Immature natural killer cell (primary cell): ENCODE measurements around the gene LTB. TPM values are rescaled to one million over a fixed set of nuclear protein-coding genes. Genes with fewer than 3 reads are reported as not detected.

Experiments used
- DNase-seq, 3 donors: peaks; one replicate each; pipeline ENCODE4 v3.0.0; 2022; ENCODE audit warnings: mixed read lengths in 1 of 3
- H3K27ac Mint-ChIP-seq, 6 donors: one replicate each; pipeline ENCODE4 v1.8.0; 2020; ENCODE audit warnings: mixed read lengths in 6 of 6, mild to moderate bottlenecking in 5 of 6, inconsistent platforms in 4 of 6, moderate library complexity in 3 of 6
- H3K27me3 Mint-ChIP-seq, 3 donors: one replicate each; pipeline ENCODE4 v1.8.0; 2020 to 2021; ENCODE audit warnings: low read depth in 3 of 3, mild to moderate bottlenecking in 3 of 3, mixed read lengths in 3 of 3, moderate library complexity in 3 of 3, inconsistent platforms in 1 of 3
- H3K36me3 Mint-ChIP-seq, 3 donors: one replicate each; pipeline ENCODE4 v1.8.0; 2020; ENCODE audit warnings: mixed read lengths in 3 of 3, inconsistent platforms in 2 of 3, mild to moderate bottlenecking in 2 of 3
- H3K4me1 Mint-ChIP-seq, 2 donors: one replicate each; pipeline ENCODE4 v1.8.0; 2020; ENCODE audit warnings: inconsistent platforms in 2 of 2, mild to moderate bottlenecking in 2 of 2, mixed read lengths in 2 of 2, moderate library complexity in 1 of 2
- H3K4me3 Mint-ChIP-seq, 5 donors: one replicate each; pipeline ENCODE4 v1.8.0; 2020; ENCODE audit warnings: mild to moderate bottlenecking in 5 of 5, mixed read lengths in 5 of 5, inconsistent platforms in 3 of 5, moderate library complexity in 3 of 5
- H3K9me3 Mint-ChIP-seq, 6 donors: one replicate each; pipeline ENCODE4 v1.8.0; 2020; ENCODE audit warnings: mild to moderate bottlenecking in 6 of 6, mixed read lengths in 6 of 6, inconsistent platforms in 4 of 6, moderate library complexity in 3 of 6
- polyA plus RNA-seq, 3 donors: library from polyadenylated mRNA; unstranded; fragments of 300-500 nt; fragmentation: Illumina TruSeq; gene quantifications; one replicate each; pipeline ENCODE4 v1.2.3, GENCODE V29; 2021

The LTB gene
- polyA plus RNA-seq, 3 donors from 2014 or later: 132 to 137 (median 133) TPM

DNA sequence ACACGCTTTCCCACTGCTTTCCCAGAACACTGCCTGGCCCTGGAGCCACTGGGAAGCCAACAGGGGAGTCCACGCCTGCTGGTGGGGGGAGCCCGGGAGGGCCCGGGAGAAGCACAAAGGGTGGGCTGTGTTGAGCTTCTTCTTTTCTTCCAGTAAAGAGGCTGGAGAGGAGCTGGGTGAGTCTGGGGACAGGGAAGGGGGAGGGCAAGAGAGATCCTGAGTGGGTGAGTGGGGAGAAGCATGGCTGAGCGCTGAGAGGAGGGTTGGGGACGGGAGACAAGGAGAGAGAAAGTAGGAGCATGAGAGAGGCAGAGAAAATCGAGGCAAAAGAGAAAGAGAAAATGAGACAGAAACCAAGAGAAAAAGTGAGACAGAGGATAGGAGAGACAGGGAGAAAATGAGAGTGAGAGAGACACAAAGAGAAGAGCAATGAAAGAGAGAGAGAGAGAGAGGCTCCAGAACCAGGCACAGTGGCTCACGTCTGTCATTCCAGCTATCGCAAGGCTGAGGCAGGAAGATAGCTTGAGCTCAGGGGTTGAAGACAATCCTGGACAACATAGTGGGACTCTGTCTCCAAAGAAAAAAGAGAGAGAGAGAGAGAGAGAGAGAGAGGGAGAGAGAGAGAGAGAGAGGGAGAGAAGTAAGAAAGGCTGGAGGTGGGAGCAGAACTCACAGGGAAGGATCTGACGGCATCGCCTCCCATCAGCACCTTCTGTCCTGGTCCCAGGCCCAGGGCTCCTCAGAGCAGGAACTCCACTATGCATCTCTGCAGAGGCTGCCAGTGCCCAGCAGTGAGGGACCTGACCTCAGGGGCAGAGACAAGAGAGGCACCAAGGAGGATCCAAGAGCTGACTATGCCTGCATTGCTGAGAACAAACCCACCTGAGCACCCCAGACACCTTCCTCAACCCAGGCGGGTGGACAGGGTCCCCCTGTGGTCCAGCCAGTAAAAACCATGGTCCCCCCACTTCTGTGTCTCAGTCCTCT is 5.9 kb upstream of the LTB start:
- peaks cover 5 to 18% (median 16%) of the 10 kb centered on the region in 3 donors for H3K36me3 Mint-ChIP-seq
- peaks cover 6 to 12% (median 9%) of the 10 kb centered on the region in 3 donors for H3K27me3 Mint-ChIP-seq
- no peak for DNase-seq

DNA sequence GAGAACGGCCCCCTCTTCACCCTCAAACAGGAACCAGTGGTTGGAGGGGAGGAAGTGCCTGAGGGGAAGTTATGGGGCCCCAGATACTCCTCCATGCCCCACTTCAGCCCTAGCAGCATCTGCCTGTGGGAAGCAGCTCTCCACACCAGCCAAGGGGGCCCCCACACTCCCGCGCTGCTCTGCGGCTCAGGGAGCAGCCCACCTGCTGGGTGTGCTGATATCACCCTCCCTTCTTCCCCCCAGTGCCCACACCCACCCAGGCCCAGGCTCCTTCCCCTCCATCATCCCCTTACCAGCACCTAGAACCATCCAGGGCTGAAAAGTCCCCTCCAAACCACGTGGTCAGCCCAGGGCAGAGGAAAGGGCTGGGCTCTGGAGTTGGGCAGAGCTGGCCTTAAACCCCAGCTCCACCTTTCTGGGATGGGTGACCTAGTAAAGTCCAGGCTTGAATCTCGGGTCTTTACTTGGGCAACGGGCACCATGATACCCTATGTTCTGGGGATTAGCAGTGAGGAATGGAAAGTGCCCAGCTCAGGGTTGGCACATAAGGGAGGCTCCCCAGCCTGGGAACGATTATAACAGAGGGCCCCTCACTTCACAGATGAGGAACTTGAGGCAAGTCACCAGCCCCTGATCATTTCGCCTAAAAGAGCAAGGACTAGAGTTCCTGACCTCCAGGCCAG is 4.5 kb upstream of the LTB start:
- no peaks in the 10 kb centered on the region for H3K9me3 Mint-ChIP-seq
- peaks cover 3 to 5% (median 5%) of the 10 kb centered on the region in 3 donors for H3K27me3 Mint-ChIP-seq
- peaks cover 80 to 85% of the 10 kb centered on the region in 2 donors for H3K4me1 Mint-ChIP-seq
- H3K36me3 Mint-ChIP-seq: peaks cover 8 to 24% (median 19%) of the 10 kb centered on the region in 3 donors
- peak overlapping the region; percentile 88 to 94 (median 91) for H3K27ac Mint-ChIP-seq
- peak overlapping the region; percentile 61 to 86 (median 73) for H3K4me3 Mint-ChIP-seq
- DNase-seq: peak in 1 of 3 donors; percentile 34

More for the DNA sequence above, 5.9 kb upstream of the LTB start:
- H3K4me3 Mint-ChIP-seq: peak overlapping the region; percentile 56 to 83 (median 80)
- peak overlapping the region; percentile 89 to 91 (median 91) for H3K27ac Mint-ChIP-seq
- peaks cover 80 to 85% of the 10 kb centered on the region in 2 donors for H3K4me1 Mint-ChIP-seq
- H3K9me3 Mint-ChIP-seq: no peaks in the 10 kb centered on the region

DNA sequence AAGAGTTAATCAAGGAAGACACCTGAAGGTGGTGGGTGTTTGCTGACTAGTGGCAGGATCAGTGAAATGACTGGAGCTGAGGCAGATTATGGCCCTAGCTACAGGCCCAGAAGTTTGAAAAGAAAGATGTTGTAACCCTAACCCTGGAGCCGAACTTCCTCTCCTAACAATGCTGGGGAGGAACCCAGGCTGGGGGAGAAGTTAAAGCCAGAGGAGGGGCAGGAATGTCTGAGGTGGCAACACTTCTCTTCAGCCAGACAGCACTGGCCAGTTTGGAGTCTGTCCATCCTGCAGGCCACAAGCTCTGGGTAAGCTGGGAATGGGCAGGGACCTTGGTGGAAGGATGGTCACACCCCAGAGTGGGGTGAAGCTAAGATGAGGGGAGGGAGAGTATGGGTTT is 3.8 kb upstream of the LTB start, which contains the start of gene LST1:
TSS of gene LST1 (plus strand) at position 270 of the 400 bp plus-strand sequence. CDS start 1,023 bp downstream, outside the sequence.
- DNase-seq: no peak
- Mint-ChIP-seq H3K36me3 (peaks cover 9 to 25% (median 23%) of the 10 kb centered on the region in 3 donors), H3K27me3 (peaks cover 3 to 5% (median 5%) of the 10 kb centered on the region in 3 donors), H3K4me1 (peaks cover 80 to 84% of the 10 kb centered on the region in 2 donors), H3K27ac (peak within 1 kb of the TSS; percentile 88 to 94 (median 91)), H3K9me3 (no peaks in the 10 kb centered on the region), H3K4me3 (peak within 1 kb of the TSS; percentile 61 to 86 (median 73))

DNA sequence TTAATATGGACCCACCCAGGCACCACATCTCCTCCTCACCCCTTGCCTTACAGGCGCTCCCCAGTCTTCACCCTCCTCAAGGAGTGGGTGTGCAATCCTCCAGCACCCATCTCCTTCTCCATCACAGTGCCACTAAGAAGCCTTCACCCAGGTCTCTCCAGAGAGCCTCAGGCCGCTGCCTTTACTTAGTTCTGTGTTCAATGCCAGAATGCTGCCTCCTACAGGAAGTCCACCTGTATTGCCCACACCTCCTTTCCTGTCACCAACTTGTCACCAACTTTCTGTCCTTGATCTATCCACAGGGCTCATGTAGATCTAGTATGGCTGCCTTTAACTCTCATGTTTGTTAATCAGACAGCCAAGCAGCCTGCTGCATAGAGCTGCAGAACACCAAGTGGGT is 3.3 kb upstream of the LTB start:
- DNase-seq: peak in 1 of 3 donors; percentile 50
- peak overlapping the region; percentile 88 to 94 (median 91) for H3K27ac Mint-ChIP-seq
- H3K36me3 Mint-ChIP-seq: peaks cover 9 to 25% (median 22%) of the 10 kb centered on the region in 3 donors
- peak overlapping the region; percentile 61 to 86 (median 73) for H3K4me3 Mint-ChIP-seq
- peaks cover 78 to 83% of the 10 kb centered on the region in 2 donors for H3K4me1 Mint-ChIP-seq
- peaks cover 4 to 5% (median 5%) of the 10 kb centered on the region in 3 donors for H3K27me3 Mint-ChIP-seq
- no peaks in the 10 kb centered on the region for H3K9me3 Mint-ChIP-seq

DNA sequence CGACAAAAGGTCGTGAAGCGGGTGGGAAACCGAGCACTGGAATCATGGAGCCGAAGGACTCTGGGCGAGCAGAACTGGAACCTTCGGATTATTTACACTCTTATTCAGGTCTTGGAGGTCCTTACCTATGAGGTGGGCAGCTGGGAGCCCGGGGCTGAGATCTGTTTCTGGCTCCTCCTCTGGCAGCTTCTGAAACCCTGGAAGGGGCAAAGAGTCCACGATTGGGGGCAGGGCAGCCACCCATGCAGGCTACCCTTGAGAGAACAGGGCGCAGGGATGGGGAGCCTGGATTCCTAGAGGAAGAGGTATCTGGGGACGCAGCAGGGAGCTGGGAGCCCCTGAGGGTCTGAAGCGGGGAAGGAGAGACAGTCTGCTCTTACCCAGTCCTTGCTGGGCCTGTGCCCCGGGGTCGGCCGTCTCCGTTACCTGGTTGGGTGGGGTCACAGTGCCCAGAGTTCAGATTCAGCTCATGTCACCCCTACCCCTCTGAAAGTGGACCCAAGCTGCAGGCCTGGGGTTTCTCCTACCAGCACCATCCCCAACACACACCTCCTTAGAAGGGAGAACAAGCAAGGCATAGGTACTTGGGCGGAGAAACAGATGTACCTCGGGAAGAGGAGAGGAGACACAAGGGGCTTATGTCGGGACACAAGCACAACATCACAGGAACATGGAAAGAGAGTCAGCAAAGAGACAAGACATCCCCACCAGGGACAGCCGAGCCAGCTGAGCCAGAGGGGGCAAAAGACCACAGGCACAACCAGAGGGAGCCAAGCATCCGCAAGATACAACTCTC is 592 bp downstream of the LTB start:
- peak in 1 of 3 donors; percentile 27 for DNase-seq
- H3K9me3 Mint-ChIP-seq: no peaks in the 10 kb centered on the region
- H3K36me3 Mint-ChIP-seq: peaks cover 4 to 14% (median 13%) of the 10 kb centered on the region in 3 donors
- H3K27ac Mint-ChIP-seq: peak overlapping the region; percentile 89 to 99 (median 96)
- H3K27me3 Mint-ChIP-seq: peaks cover 2 to 8% (median 3%) of the 10 kb centered on the region in 3 donors
- H3K4me3 Mint-ChIP-seq: peak overlapping the region; percentile 96 to 100 (median 99)
- H3K4me1 Mint-ChIP-seq: peaks cover 77 to 82% of the 10 kb centered on the region in 2 donors

DNA sequence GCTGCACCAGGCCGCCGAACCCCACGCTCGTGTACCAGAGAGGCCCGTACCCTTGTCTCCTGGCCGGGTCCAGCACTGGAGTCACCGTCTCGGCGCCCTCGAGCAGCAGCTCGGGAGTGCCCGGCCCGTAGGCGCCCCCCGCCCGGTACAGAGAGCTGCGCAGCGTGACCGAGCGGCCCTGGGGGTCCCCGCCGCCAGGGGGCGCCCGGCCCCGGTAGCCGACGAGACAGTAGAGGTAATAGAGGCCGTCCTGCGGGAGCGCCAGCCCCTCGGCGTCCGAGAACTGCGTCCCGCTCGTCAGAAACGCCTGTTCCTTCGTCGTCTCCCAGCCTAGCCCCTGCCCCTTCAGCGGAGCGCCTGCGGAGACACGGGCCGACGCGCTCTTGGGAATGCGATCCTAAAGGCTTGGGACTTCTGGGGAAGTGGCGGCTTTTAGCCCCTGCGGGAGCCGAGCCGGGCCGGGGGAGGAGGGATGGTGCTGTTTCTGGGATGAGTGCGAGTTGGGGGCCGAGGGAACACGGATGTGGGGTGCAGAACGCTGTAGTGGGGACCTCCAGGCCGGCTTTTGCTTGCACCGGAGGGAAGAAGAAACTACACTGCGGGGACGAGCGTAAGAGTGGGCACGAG is 1.3 kb downstream of the LTB start:
- H3K27ac Mint-ChIP-seq: peak overlapping the region; percentile 89 to 99 (median 96)
- peak; percentile 90 to 91 (median 91) for DNase-seq
- H3K4me1 Mint-ChIP-seq: peaks cover 77 to 82% of the 10 kb centered on the region in 2 donors
- H3K36me3 Mint-ChIP-seq: peaks cover 10 to 14% (median 14%) of the 10 kb centered on the region in 3 donors
- peaks cover 2 to 8% (median 6%) of the 10 kb centered on the region in 3 donors for H3K27me3 Mint-ChIP-seq
- no peaks in the 10 kb centered on the region for H3K9me3 Mint-ChIP-seq
- H3K4me3 Mint-ChIP-seq: peak overlapping the region; percentile 96 to 100 (median 99)

DNA sequence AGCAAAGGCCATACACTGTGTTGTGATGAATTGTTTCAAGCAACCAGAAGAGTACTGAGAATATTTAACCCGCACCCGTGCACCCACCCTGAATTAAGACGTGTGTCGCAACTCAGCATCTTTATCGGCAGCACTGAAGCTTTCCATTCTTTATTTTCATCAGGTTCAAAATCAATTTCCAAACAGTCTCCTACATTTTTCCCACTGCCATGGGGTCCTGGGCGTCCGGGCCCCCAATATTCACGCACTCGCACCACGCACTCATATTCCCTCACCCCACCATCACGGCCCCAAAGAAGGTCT is 1.8 kb downstream of the LTB start:
- H3K9me3 Mint-ChIP-seq: no peaks in the 10 kb centered on the region

DNA sequence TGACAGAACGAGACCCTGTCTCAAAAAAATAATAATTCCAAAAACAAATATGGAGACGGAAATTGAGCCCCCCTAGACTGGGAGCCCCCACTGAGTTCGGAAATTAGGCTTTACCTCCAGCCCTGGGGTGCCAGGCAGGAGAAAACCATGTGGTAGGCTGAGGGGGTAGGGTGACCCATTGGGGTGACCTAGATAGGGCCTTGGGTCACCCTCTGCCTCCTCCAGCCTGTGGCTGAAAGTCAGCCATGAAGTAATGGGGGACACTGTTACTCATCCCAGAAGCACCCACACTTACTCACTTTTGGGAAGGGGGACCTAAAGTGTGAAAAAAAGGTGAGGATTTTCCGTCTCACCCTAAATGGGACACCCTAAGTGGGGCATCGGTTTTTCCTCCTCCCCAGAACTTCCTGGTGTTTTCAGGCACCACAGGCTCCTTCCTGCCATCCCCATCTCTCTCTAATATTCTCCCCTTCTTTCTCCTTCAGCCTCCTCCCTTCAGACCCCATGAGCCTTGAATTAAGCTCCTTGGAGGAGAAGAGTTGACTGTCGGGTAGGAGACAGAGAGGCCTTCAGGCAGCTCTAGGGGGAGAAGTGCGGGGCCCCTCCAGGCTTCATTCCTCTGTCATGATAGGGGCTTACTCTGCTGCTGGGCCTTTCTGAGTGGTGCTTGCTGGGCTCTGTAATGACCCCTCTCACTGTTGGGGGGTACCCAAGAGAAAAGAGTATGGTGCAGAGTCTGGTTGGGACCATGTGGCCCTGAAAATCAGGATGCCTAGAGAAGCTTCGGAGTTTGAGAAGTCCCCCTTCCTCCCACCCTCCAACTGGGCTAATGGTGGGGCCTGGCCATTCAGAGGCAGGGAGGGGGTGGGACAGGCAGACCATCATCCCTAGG is 2.4 kb downstream of the LTB start:
- no peaks in the 10 kb centered on the region for H3K9me3 Mint-ChIP-seq
- H3K36me3 Mint-ChIP-seq: peaks cover 10 to 14% (median 10%) of the 10 kb centered on the region in 3 donors
- DNase-seq: no peak
- peaks cover 4 to 10% (median 8%) of the 10 kb centered on the region in 3 donors for H3K27me3 Mint-ChIP-seq
- peaks cover 80 to 82% of the 10 kb centered on the region in 2 donors for H3K4me1 Mint-ChIP-seq
- peak overlapping the region; percentile 96 to 100 (median 99) for H3K4me3 Mint-ChIP-seq
- H3K27ac Mint-ChIP-seq: peak overlapping the region; percentile 89 to 99 (median 96)

More for the DNA sequence above, 1.8 kb downstream of the LTB start:
- H3K27me3 Mint-ChIP-seq: peaks cover 3 to 10% (median 8%) of the 10 kb centered on the region in 3 donors
- no peak for DNase-seq
- peaks cover 10 to 14% (median 11%) of the 10 kb centered on the region in 3 donors for H3K36me3 Mint-ChIP-seq
- peak overlapping the region; percentile 96 to 100 (median 99) for H3K4me3 Mint-ChIP-seq
- H3K27ac Mint-ChIP-seq: peak overlapping the region; percentile 89 to 99 (median 96)
- peaks cover 77 to 82% of the 10 kb centered on the region in 2 donors for H3K4me1 Mint-ChIP-seq

DNA sequence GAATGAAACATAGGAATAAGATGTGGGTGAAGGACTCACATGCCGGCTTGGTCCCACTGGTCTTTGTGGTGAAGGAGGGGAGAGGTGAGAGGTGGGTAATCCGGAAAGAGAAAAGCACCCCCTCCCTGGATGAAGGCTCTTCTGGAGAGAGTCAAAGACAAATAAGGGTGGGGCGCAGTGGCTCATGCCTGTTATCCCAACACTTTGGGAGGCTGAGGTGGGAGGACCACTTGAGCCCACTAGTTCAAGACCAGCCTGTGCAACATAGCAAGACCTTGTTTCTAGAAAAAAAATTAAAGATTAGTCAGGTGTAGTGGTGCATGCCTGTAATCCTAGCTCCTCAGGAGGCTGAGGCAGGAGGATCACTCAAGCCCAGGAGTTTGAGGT is 3.1 kb downstream of the LTB start:
- Mint-ChIP-seq H3K9me3 (no peaks in the 10 kb centered on the region), H3K27me3 (peaks cover 6 to 13% (median 10%) of the 10 kb centered on the region in 3 donors), H3K36me3 (peaks cover 10 to 14% (median 10%) of the 10 kb centered on the region in 3 donors), H3K4me3 (peak overlapping the region; percentile 21 to 100 (median 62)), H3K27ac (peak overlapping the region; percentile 34 to 96 (median 86)), H3K4me1 (peaks cover 85 to 87% of the 10 kb centered on the region in 2 donors)
- no peak for DNase-seq

DNA sequence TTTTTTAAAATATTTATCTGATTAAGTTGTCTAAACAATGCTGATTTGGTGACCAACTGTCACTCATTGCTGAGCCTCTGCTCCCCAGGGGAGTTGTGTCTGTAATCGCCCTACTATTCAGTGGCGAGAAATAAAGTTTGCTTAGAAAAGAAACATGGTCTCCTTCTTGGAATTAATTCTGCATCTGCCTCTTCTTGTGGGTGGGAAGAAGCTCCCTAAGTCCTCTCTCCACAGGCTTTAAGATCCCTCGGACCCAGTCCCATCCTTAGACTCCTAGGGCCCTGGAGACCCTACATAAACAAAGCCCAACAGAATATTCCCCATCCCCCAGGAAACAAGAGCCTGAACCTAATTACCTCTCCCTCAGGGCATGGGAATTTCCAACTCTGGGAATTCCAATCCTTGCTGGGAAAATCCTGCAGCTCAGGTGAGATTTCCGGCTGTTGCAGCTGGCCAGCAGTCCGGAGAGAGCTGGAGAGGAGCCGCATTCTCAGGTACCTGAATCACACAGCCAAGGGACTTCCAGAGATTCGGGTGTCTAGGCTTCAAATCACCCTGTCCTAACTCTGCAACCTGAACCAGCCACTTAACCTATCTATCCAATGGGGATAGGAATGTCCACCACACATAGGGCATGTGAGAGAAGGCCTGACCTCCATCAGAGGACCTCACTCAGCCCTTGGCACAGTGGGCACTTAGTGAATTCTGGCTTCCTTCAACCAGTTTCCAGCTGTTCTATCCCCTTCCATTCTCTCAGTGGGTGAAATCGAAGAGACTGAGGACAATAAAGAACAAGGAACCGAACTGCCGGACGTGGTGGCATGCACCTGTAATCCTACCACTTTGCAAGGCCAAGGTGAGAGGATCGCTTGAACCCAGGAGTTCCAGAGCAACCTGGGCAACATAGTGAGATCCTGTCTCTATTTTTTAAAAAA is 3.8 kb downstream of the LTB start:
- Mint-ChIP-seq H3K4me3 (peak overlapping the region; percentile 50 to 70 (median 54)), H3K27me3 (peaks cover 6 to 13% (median 10%) of the 10 kb centered on the region in 3 donors), H3K4me1 (peaks cover 89 to 93% of the 10 kb centered on the region in 2 donors), H3K27ac (peak overlapping the region; percentile 51 to 96 (median 80)), H3K9me3 (no peaks in the 10 kb centered on the region), H3K36me3 (peaks cover 10 to 14% (median 10%) of the 10 kb centered on the region in 3 donors)
- DNase-seq: no peak

DNA sequence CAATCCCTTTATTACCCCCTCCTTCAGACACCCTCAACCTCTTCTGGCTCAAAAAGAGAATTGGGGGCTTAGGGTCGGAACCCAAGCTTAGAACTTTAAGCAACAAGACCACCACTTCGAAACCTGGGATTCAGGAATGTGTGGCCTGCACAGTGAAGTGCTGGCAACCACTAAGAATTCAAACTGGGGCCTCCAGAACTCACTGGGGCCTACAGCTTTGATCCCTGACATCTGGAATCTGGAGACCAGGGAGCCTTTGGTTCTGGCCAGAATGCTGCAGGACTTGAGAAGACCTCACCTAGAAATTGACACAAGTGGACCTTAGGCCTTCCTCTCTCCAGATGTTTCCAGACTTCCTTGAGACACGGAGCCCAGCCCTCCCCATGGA is 4.7 kb downstream of the LTB start:
- no peaks in the 10 kb centered on the region for H3K9me3 Mint-ChIP-seq
- peaks cover 7 to 10% (median 10%) of the 10 kb centered on the region in 3 donors for H3K36me3 Mint-ChIP-seq
- DNase-seq: no peak
- peak overlapping the region; percentile 86 to 97 (median 94) for H3K27ac Mint-ChIP-seq
- peaks cover 6 to 13% (median 10%) of the 10 kb centered on the region in 3 donors for H3K27me3 Mint-ChIP-seq
- H3K4me1 Mint-ChIP-seq: peaks cover 91 to 92% of the 10 kb centered on the region in 2 donors
- peak overlapping the region; percentile 79 to 96 (median 86) for H3K4me3 Mint-ChIP-seq
